Endodermal cell (in vitro differentiated cells): ENCODE results near the gene TM9SF3. TPM values are rescaled to one million over a fixed set of nuclear protein-coding genes. Genes with fewer than 3 reads are reported as not detected.
A peak's percentile ranks its signal among the peaks of the same experiment; 100 is the strongest.

Experiments used
- DNase-seq: peaks from one replicate; pipeline ENCODE4 v3.0.0-alpha.2; 2017
- H3K27ac ChIP-seq: 2 replicates; pipeline ENCODE4 v1.5.1; 2013; ENCODE audit warnings: mild to moderate bottlenecking, low read depth, low read length, moderate library complexity
- H3K27me3 ChIP-seq: 2 replicates; pipeline ENCODE4 v1.6.1; 2013; ENCODE audit warnings: mild to moderate bottlenecking, low read length, moderate library complexity; ENCODE audit not compliant: insufficient read depth, control insufficient read depth, poor library complexity, severe bottlenecking
- H3K36me3 ChIP-seq: 2 replicates; pipeline ENCODE4 v1.7.0; 2013; ENCODE audit warnings: mild to moderate bottlenecking, low read length, moderate library complexity; ENCODE audit not compliant: control insufficient read depth, insufficient read depth
- H3K4me1 ChIP-seq: one replicate; pipeline ENCODE4 v1.7.0; 2013; ENCODE audit warnings: low read length; ENCODE audit not compliant: control insufficient read depth, insufficient read depth
- H3K4me3 ChIP-seq: 2 replicates; pipeline ENCODE4 v1.5.1; 2013; ENCODE audit warnings: mild to moderate bottlenecking, low read length, moderate library complexity
- H3K9ac ChIP-seq: 2 replicates; pipeline ENCODE4 v1.6.1; 2013; ENCODE audit warnings: mild to moderate bottlenecking, low read length, moderate library complexity; ENCODE audit not compliant: poor library complexity, severe bottlenecking; ENCODE audit errors: extremely low read depth
- H3K9me3 ChIP-seq: 2 replicates; pipeline ENCODE4 v1.6.1; 2013; ENCODE audit warnings: mild to moderate bottlenecking, low read length, moderate library complexity; ENCODE audit not compliant: control insufficient read depth
- H3K27ac Mint-ChIP-seq: 2 replicates; pipeline ENCODE4 v1.8.0; 2020; ENCODE audit warnings: mixed read lengths
- H3K27me3 Mint-ChIP-seq: 2 replicates; pipeline ENCODE4 v1.8.0; 2021; ENCODE audit warnings: mild to moderate bottlenecking, mixed read lengths; ENCODE audit not compliant: insufficient read depth
- H3K36me3 Mint-ChIP-seq: 2 replicates; pipeline ENCODE4 v1.8.0; 2020; ENCODE audit warnings: low read depth, mixed read lengths
- H3K4me1 Mint-ChIP-seq: 2 replicates; pipeline ENCODE4 v1.8.0; 2020; ENCODE audit warnings: mixed read lengths
- H3K4me3 Mint-ChIP-seq: 2 replicates; pipeline ENCODE4 v1.8.0; 2020; ENCODE audit warnings: mild to moderate bottlenecking, moderate library complexity, mixed read lengths
- H3K9me3 Mint-ChIP-seq: 2 replicates; pipeline ENCODE4 v1.8.0; 2020; ENCODE audit warnings: mild to moderate bottlenecking, mixed read lengths
- WGBS, 2 experiments: methylation state at CpG; one replicate each; pipeline versions ENCODE4 v1.1.5 to v1.1.7; 2013; ENCODE audit warnings: missing lambda C conversion rate in 2 of 2, mixed read lengths in 1 of 2; ENCODE audit not compliant: insufficient coverage in 1 of 2, insufficient read length in 1 of 2; 5-methylcytosine and 5-hydroxymethylcytosine counted together
- total RNA-seq, 2 donors: library from RNA; stranded (reverse); fragmentation: NEBNext Ultra II Directional in 1 of 2; extraction: Animal tissue kit (Norgen Biotek cat#: 25700) in 1 of 2; gene quantifications; 2 replicates in 1 of 2; 3 replicates in 1 of 2; pipeline ENCODE4 v1.2.1, GENCODE V29; 2021
- TF ChIP-seq, protein P1 (sequence below): fragments of 200-600 bp; sonication (generic); conservative IDR thresholded peaks from 2 replicates; pipeline ENCODE4 v1.5.0; 2021; ENCODE audit warnings: antibody characterized with exemption, mild to moderate bottlenecking

The TM9SF3 gene
- total RNA-seq, 2 donors from 2014 or later: 134 to 137 TPM

DNA sequence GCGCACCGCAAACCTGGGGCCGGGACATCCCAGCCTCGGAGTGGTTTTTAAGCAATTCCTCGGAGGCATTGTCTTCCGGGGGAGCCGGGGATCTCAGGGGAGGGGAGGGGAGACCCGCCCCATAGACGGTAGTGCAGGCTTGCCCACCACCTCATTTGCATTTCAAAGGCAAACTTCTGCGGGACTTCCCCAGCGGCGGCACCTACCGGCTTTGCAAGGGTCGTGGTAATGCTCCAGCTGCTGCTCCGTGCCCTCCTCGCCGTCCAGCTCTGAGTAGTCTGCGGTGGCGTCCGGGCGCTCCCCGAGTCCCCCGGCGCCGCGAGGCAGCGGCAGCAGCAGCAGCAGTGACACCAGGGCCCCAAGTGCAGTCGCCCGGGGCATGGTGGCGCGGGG lies 73.5 kb downstream of the TM9SF3 start:
- H3K27ac ChIP-seq: no peak overlapping the region
- DNase-seq: no peak
- no peaks in the 10 kb centered on the region for H3K9me3 ChIP-seq
- peak overlapping the region; percentile 78 for H3K4me3 ChIP-seq
- Mint-ChIP-seq H3K27ac (no peak overlapping the region), H3K4me3 (peak overlapping the region; percentile 56), H3K4me1 (peaks cover 12% of the 10 kb centered on the region), H3K9me3 (no peaks in the 10 kb centered on the region), H3K36me3 (no peaks in the 10 kb centered on the region), H3K27me3 (peaks cover 42% of the 10 kb centered on the region)
- peaks cover 3% of the 10 kb centered on the region for H3K36me3 ChIP-seq
- TF ChIP-seq, protein P1, sequence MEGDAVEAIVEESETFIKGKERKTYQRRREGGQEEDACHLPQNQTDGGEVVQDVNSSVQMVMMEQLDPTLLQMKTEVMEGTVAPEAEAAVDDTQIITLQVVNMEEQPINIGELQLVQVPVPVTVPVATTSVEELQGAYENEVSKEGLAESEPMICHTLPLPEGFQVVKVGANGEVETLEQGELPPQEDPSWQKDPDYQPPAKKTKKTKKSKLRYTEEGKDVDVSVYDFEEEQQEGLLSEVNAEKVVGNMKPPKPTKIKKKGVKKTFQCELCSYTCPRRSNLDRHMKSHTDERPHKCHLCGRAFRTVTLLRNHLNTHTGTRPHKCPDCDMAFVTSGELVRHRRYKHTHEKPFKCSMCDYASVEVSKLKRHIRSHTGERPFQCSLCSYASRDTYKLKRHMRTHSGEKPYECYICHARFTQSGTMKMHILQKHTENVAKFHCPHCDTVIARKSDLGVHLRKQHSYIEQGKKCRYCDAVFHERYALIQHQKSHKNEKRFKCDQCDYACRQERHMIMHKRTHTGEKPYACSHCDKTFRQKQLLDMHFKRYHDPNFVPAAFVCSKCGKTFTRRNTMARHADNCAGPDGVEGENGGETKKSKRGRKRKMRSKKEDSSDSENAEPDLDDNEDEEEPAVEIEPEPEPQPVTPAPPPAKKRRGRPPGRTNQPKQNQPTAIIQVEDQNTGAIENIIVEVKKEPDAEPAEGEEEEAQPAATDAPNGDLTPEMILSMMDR: no peak
- WGBS, 2 experiments: 0% methylated on average over 6 to 31 of the region's 31 CpGs
- H3K27me3 ChIP-seq: peaks cover 20% of the 10 kb centered on the region
- no peak overlapping the region for H3K9ac ChIP-seq
- no peaks in the 10 kb centered on the region for H3K4me1 ChIP-seq

DNA sequence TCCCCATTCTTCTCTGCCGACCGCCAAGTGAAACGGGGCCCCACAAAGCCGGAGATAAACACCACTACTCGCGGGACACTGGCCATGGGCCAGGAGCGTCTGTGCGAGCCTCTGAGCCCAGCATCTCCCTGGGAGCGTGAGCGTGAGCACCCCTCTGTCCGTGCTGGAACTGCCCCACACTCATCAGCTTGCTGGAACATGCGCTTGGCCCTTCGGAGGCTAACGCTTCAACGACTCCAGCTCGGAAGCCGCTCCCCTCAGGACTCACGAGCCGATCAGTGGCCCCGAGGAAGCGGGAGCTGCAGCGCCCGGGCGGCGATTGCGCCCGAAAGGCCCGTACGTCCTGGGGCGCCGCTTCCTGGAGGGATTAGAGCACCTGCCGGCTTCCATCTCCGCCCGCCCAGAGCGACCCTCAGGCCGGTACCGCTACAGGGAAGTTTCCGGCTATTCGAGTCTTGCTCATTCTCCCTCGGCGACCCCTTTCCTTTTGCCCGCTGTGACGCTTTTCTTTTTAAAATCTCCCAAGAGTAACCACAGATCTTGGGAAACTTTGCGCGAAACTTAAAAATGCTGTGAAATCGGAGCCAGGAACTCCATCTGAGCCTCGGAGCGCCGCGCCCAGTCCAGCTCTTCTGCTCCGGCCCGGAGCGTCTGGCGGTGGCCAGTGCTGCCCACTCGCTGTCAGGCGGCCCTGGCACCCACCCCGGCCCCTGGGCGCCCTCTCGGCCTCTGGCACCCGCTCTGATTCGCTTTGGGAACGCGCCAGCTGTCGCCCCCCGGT lies 74.1 kb downstream of the TM9SF3 start:
- H3K9me3 Mint-ChIP-seq: no peaks in the 10 kb centered on the region
- no peaks in the 10 kb centered on the region for H3K36me3 Mint-ChIP-seq
- H3K27me3 Mint-ChIP-seq: peaks cover 42% of the 10 kb centered on the region
- H3K4me3 Mint-ChIP-seq: peak overlapping the region; percentile 56
- Histone ChIP-seq H3K4me3 (peak overlapping the region; percentile 78), H3K9me3 (no peaks in the 10 kb centered on the region), H3K9ac (no peak overlapping the region), H3K36me3 (no peaks in the 10 kb centered on the region), H3K27me3 (peaks cover 20% of the 10 kb centered on the region), H3K27ac (no peak overlapping the region), H3K4me1 (no peaks in the 10 kb centered on the region)
- TF ChIP-seq, protein P1: no peak
- peak; percentile 77 for DNase-seq
- 1 to 2% methylated on average over 43 to 65 of the region's 65 CpGs for WGBS, 2 experiments
- no peak overlapping the region for H3K27ac Mint-ChIP-seq
- H3K4me1 Mint-ChIP-seq: peaks cover 12% of the 10 kb centered on the region

DNA sequence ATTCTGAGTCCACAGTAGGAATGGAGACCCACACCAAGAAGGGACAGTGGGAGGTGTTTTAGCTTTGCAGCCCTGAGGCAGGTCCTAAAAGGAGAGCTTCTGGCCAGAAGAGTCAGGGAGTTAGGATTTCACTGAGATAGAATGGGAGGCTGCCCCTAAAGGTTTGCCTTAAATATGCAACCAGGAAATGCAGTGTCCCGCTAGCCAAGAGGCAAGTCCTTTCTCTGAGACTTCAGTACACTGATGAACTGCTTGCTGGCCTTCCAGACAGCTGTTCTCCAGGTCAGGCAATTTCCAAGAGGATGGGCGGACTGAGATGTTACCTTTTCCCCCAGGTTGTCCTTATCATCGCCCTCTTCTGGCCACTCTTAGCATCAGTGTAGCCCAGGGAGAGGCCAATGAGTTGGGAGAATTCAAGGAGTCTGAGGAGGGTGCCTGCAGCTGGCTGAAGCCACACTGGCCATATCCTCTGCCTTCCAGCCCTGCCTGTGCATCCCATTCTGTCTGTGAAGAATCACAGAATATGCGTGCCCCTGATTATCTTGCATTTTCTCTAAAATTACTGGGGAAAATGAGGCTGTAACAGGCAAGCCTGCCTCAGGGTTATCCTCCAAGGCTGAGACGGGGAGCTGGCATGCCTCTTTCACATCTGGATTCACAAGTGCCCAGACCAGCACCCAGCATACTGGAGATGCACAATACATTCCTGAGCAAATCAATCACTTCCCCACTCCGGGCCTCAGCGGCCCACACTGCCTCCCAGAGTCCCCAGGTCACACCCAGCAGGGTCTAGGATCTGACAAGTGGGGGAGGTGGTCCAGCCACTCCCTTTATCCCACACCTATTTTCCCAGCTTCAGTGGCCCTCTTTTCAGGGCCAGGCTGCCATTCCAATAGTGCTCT lies 75.5 kb downstream of the TM9SF3 start:
- no peaks in the 10 kb centered on the region for H3K36me3 Mint-ChIP-seq
- H3K27me3 Mint-ChIP-seq: peaks cover 41% of the 10 kb centered on the region
- H3K27ac Mint-ChIP-seq: no peak overlapping the region
- Histone ChIP-seq H3K9me3 (no peaks in the 10 kb centered on the region), H3K36me3 (no peaks in the 10 kb centered on the region), H3K27me3 (peaks cover 20% of the 10 kb centered on the region), H3K9ac (no peak overlapping the region), H3K4me3 (no peak overlapping the region), H3K4me1 (no peaks in the 10 kb centered on the region), H3K27ac (no peak overlapping the region)
- WGBS, 2 experiments: 18 to 42% methylated on average over 1 to 7 of the region's 7 CpGs
- TF ChIP-seq, protein P1: peak; percentile 89
- H3K4me3 Mint-ChIP-seq: no peak overlapping the region
- no peaks in the 10 kb centered on the region for H3K9me3 Mint-ChIP-seq
- peaks cover 12% of the 10 kb centered on the region for H3K4me1 Mint-ChIP-seq
- DNase-seq: peak; percentile 94
